GM18868 (cell line): ENCODE measurements around the gene SORL1.
A peak's percentile ranks its signal among the peaks of the same experiment; 100 is the strongest.
"Not testable (repeated sequence)": the region's sequence is repeated elsewhere in the genome, so short reads cannot be mapped to it uniquely, and the experiment has no call there.

Experiments
- ATAC-seq: cut with Tn5 transposase; IDR thresholded peaks from one replicate; pipeline ENCODE4 v1.9.1; 2021; ENCODE audit warnings: mild to moderate bottlenecking, moderate library complexity; ENCODE audit not compliant: unreplicated experiment

The SORL1 gene, protein sequence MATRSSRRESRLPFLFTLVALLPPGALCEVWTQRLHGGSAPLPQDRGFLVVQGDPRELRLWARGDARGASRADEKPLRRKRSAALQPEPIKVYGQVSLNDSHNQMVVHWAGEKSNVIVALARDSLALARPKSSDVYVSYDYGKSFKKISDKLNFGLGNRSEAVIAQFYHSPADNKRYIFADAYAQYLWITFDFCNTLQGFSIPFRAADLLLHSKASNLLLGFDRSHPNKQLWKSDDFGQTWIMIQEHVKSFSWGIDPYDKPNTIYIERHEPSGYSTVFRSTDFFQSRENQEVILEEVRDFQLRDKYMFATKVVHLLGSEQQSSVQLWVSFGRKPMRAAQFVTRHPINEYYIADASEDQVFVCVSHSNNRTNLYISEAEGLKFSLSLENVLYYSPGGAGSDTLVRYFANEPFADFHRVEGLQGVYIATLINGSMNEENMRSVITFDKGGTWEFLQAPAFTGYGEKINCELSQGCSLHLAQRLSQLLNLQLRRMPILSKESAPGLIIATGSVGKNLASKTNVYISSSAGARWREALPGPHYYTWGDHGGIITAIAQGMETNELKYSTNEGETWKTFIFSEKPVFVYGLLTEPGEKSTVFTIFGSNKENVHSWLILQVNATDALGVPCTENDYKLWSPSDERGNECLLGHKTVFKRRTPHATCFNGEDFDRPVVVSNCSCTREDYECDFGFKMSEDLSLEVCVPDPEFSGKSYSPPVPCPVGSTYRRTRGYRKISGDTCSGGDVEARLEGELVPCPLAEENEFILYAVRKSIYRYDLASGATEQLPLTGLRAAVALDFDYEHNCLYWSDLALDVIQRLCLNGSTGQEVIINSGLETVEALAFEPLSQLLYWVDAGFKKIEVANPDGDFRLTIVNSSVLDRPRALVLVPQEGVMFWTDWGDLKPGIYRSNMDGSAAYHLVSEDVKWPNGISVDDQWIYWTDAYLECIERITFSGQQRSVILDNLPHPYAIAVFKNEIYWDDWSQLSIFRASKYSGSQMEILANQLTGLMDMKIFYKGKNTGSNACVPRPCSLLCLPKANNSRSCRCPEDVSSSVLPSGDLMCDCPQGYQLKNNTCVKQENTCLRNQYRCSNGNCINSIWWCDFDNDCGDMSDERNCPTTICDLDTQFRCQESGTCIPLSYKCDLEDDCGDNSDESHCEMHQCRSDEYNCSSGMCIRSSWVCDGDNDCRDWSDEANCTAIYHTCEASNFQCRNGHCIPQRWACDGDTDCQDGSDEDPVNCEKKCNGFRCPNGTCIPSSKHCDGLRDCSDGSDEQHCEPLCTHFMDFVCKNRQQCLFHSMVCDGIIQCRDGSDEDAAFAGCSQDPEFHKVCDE (N-terminal part only)

DNA sequence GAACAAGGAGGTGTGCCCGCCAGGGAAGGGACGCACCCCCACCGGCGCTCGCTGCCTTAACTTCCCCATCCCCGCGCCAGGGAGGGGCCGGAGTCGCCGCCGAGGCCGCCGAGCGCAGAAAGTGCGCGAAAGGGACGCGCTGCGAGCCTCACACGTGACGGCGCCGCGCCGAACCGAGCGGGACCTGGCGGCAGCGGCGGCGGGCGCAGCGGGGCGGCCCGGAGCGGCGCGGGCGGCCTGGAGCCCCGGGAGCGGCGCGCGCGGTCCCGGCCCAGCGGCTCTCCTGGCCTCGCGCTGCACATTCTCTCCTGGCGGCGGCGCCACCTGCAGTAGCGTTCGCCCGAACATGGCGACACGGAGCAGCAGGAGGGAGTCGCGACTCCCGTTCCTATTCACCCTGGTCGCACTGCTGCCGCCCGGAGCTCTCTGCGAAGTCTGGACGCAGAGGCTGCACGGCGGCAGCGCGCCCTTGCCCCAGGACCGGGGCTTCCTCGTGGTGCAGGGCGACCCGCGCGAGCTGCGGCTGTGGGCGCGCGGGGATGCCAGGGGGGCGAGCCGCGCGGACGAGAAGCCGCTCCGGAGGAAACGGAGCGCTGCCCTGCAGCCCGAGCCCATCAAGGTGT is at the start of gene SORL1:
Gene SORL1 (plus strand): TSS at position 329 of the 623 bp plus-strand sequence. CDS start 18 bp downstream, at position 347.
- ATAC-seq, result peak; percentile 46

DNA sequence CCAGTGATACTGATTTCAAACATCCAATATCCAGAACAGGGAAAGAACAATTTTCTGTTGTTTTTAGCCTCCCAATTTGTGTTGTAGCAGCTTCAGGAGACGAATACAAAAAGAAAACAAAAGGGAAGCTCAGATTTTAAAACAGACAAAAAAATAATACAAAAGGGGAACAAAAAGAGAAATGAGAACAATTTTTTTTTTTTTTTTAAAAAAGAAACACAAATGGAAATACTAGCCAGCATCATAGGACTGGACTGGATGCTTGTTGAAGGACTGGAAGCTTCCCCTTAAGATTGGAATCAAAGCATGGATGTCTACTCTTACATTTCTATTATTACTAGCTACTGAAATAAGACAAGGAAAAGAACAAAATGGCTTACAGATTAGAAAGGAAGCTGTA is 46.5 kb upstream of the SORL1 start:
- ATAC-seq, result no peak

DNA sequence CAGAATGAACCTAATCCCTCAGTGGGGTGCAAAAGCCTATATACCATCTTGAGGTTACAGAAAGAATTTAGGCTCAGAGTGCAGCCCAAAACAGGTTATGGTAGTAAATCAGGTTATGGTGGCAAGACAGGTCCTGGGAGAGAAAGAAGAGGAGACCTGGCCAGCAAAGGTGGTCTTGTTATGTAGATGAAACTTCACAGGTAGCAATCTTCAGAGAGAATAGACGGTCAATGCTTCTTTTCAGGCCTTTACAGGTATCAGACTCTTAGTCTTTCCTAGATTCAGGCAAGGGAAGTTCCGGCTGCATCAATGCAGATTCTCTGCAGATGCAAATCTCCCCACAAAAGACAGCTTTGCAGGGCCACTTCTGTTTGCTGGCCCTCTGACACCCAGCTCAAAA is 45.8 kb upstream of the SORL1 start:
- no peak for ATAC-seq

DNA sequence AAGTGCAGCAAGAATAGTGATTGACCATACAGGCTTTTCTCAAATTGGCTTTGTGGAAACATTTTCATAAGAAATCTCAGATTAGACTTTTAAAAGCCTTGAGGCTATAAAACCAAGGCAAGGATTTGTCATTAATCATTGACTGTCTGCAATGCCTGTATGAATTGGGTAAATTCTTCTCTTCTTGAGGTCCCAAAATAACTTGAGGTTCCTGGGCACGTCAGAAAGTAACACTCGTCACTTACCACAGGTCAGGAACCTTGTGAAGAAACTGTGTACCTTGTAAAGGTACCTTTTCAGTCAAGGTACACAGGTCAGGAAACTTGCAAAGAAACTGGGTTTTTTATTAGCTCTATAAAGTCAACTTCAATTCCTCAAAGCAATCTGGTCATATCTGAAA is 43.3 kb upstream of the SORL1 start:
- ATAC-seq, result no peak

DNA sequence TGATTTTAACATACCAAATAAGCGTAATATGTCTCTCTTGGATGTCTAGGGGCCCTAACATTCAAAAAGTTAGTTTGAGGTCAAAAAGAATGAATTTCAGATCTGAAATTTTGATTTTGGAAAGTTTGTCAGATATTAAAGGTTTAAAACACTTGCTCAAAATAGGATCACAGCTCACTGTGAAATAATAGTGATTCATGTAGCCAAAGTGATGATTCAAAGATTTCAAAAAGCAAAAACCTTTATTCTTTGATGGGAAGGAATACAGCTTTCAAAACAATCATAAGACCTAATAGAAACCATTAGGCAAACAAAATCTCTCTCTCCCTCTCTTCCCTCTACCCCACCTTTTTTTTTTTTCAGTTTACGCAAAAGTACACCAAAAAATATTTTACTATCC is 42.1 kb upstream of the SORL1 start:
- ATAC-seq, result not testable (repeated sequence)

DNA sequence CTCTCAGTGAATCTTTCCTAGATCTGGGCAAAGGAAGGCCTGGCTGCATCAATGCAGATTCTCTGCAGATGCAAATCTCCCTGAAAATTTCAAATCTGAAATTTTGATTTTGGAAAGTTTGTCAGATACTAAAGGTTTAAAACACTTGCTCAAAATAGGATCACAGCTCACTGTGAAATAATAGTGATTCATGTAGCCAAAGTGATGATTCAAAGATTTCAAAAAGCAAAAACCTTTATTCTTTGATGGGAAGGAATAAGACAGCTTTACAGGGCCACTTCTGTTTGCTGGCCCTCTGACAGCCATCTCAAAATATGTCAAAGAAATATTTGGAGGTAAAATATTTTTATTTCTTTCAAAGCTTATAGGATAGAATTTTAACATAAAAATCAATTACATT is 40.8 kb upstream of the SORL1 start:
- ATAC-seq, result not testable (repeated sequence)

DNA sequence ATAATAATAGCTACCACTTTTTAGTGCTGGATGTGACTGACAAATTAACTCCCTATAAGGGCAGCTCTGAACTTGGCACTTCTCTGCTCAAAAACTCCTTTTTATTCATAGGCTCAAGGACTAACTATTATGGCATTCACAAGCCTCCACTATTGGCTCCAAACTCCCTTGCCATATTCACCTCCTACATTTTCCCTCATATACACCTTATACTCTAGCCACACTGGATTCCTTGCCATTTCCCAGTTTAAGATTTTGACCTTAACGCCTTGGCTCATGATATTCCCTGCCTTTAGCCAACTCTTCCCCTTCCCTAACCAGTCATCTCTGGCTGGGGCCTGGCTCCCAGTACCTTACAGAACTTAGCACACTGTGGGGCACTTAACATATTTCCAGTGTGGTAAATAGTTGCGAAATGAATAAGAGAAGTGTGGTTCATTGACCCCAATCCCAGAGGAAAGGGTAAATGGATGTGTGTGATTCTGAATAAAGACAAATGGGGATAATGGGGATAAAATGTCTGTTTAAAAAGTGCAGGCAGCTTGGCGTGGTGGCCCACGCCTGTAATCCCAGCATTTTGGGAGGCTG is 40.0 kb upstream of the SORL1 start:
- no peak for ATAC-seq

DNA sequence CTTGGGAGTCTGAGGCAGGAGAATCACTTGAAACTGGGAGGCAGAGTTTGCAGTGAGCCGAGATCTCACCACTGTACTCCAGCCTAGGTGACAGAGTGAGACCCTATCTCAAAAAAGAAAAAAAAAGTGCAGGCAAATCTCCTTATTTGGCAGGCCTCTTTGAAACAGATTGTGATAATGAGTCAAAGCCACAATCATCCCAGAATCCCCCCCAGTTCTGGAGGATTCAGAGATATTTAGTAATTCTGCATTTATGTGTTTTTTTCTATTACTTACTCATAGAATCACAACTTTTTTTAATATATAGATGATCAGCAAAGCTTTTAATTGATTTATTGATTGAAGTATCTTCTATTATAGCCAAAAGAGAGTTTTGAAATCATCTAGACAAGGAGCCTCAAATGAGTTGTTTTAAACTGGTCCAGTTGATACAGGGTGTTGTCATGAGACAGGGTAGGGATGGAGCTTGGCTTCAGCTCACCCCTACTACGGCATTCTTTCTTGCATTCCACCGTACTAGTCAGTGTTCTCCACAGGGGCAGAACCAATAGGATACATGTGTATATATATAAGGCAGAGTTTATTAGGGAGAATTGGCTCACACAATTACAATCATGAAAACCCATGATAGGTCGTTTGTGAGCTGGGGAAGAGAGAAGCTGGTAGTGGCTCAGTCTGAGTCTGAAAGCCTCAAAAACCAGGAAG is 39.3 kb upstream of the SORL1 start:
- no peak for ATAC-seq

DNA sequence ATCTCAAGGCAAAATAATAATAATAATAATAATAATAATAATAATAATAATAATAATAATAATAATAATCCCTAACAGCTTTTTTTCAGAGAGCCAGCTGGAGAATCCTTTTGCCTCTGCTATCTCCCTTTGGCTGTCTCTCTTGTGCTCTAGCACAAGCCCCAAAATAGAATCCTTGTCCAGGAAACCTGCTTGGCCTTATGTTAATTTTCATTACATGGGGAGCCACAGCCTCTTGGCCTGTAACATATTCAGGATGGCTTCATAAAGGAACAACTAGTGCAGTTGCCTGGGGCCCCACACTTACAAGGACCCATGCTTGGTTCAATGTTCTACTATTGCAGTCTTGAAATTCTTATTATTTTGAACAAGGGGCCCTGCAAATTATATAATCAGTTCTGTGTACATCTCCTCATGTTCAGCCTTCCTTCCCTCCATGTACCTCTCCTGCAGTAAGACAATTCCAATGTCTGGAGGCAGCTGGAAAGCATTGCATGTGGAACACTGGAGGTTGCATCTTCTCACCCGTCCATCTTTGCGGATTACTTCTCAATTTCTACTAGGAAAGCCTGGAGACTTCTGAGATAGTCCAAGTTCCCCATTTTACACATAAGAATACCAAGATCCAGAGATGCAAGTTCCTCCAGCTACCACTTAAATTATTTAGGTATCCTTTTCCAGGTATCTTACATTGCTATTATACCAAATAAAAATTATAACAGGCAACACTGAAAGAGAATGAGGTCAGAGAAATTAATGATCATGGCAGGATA is 37.8 kb upstream of the SORL1 start:
- no peak for ATAC-seq

DNA sequence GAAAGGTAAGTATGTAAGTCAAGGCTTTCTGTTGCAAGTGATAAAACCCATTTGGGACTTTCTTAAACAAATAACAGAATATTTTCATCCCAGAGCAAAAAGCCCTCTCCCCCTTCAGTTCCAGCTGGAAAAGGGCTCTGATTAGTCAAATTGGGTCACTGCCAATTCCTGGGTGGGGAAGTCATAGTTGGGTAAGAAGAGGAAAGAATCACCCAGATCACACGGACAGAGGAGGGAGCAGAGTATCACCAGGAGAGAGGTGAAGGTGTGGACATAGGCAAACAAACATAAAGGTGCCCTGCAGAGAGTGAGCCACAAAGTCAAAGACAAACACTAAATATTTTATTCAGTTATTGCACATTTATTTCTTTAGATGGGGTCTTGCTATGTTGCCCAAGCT is 36.3 kb upstream of the SORL1 start:
- no peak for ATAC-seq

DNA sequence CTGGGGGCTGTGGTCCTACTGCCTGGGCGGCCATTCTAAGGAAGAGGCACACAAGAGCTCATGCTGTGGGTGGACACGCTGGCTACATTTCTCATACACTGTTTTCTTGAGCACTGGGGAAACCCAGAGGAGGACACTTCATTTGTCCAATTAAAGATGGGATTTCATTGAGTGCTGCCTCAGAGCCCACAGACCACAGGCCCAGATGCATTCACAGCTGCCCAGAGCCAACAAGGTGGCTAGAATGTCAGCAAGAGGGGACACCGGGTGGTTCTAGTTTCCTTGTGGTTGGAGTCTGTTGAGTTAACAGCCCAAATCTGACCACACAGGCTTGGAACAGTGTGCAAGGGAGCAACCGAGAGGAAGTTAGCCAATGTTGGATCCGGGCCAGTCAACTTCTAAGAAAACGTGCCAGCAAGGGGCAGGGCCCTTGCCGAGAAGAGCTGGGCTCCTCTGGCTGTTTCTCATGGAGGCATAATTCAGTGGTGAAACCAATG is 35.0 kb upstream of the SORL1 start:
- peak; percentile 66 for ATAC-seq

DNA sequence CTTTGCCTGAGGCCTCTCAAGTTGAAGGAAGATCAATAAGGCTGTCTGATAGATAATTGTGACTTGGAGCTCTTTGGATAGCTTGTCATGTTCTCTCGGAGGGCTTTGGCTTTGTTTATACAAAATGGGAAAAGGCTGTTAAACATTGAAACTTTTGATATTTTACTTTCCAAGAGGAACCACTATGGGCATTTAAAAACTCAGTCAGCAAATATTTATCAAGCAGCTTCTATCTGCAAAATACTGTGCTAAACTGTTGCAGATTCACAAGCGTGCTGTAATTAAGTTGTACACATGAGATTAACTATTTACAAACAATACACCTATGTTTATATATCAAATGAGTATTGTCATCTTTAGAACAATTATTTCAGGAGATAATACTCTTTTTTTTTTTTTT is 34.5 kb upstream of the SORL1 start:
- no peak for ATAC-seq

DNA sequence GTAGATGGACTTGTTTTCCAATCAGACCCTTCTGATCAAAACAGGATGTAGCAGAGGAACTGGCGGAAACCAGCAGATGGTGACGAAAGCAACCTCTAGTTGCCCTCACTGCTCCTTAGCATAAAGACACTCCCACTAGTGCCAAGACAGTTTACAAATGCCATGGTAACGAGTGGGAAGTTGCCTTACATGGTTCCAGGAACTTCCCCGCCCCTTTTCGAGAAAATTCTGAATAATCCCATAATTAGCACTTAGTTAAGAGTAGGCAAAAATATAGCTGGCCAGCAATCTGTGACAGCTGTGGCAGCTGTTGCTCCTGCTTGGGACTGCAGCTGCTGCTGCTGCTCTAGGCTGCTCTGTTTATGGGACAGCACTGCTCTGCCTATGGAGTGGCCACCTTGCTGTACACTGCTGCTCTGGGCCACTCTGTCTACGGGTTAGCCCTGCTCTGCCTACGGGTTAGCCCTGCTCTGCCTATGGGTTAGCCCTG is 33.4 kb upstream of the SORL1 start:
- peak; percentile 29 for ATAC-seq

DNA sequence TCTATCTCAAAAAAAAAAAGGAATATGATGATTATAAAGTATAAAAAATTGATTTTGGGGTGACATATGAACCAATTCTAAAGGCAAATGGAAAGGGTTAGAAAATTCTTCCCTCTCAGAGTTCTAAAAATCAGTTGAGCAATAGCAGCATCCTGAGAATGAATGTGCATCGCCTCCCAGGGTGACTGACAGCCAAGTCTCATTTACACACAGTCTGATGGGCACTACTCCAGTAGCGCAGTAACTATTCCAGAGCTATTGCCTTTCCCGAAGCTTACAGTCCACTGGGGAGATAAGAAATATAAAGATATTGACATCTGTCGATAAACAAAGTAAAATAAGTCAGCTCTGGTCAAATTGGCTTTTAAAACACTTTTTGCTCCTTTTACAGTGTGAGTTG is 32.3 kb upstream of the SORL1 start:
- no peak for ATAC-seq

DNA sequence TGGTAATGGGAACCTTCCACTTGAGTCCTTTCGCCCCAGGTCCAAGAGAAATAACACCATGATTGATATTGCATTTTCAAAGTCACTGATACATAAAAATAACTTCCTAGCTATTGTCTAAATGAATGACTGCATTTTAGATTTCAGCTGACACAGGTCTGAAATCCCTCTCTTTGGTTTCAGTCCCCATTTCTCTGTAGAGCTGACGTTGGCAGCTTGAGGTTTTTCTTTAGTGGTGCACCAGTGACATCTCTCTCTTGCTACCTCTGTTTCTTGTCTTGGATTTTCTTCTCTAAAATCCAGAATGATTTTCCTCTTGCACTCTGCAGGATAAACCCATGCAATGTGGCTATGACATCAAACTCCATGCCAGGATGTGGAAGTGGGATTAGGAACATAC is 31.7 kb upstream of the SORL1 start:
- ATAC-seq, result no peak

DNA sequence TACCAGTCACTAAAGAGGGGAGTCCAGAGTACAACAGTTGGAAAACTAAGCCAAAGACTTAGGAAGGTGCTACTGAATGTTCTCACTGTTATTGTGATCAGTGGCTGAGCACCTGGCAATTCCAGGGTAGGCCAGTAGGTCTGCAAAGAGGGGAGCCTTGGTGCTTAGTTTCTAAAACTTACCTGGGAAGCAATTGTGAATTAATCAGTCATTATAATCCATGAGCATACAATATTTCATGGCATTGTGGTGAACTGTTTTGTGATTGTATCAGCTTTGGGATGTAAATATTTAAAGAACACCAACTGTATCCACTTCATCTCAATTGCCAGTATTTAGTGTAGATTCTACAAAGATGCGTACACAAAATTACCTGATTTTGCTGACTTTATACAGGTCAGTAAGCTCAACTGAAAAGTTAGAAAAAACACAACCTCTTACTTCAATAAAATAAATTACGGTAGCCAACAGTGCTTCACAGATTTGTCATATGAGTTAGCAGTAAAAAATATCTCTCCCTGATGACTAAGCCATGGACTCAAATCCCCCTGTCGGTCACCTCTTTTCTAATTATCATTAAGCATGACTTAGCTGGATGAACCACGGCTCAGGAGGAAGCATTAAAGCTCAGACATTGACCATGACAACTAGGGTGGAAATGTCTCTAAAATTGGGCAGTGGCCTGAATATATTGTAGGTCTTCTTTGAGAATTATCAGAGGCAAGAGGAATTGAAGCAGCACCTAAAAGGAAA is 30.8 kb upstream of the SORL1 start:
- no peak for ATAC-seq

DNA sequence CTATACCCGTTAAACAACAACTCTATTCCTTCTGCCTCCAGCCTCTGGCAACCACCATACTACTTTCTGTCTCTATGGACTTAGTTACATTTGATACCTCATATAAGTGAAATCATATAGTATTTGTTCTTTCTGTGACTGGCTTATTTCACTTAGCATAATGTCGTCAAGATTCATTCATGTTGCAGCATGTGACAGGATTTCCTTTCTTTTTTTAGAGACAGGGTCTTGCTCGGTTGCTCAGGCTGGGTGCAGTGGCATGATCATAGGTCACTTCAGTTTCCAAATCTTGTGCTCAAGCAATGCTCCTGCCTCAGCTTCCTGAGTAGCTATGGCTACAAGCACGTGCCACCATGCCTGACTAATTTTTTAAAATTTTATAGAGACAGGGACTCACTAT is 29.4 kb upstream of the SORL1 start:
- no peak for ATAC-seq

DNA sequence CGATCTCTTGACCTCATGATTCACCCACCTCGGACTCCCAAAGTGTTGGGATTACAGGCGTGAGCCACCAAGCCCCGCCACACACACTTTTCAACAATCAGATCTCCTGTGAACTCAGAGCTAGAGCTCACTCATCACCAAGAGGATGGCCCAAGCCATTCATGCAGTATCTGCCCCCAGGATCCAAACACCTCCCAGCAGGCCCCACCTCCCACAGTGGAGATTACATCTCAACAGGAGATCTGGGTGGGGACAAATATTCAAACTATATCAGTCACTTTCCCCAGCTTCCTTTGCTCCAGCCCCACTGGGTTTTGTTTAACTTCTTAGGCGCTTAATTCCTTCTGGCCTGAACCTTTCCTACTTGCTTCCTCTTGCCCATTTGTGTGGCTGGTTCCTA is 26.3 kb upstream of the SORL1 start:
- ATAC-seq, result no peak
